Measurements from ENCODE around the gene FURIN. TPM values are rescaled to one million over a fixed set of nuclear protein-coding genes. Genes with fewer than 3 reads are reported as not detected.

The FURIN gene
- total RNA-seq, 1 donor from 2014 or later = 8.3 TPM

- Histone ChIP-seq H3K4me3 (no peak overlapping the region), H3K79me2 (ENCODE audit: low read depth) (no peaks in the 10 kb centered on the region), H3K4me1 (peaks cover 8% of the 10 kb centered on the region), H4K20me1 (ENCODE audit: low read depth) (no peaks in the 10 kb centered on the region), H3K9me3 (ENCODE audit: low read depth) (no peaks in the 10 kb centered on the region), H3F3A (ENCODE audit: low read depth) (peaks cover 3% of the 10 kb centered on the region), H3K27me3 (no peaks in the 10 kb centered on the region), H3K4me2 (no peak overlapping the region), H3K27ac (no peak overlapping the region), H3K36me3 (no peaks in the 10 kb centered on the region), H2AFZ (replicated peaks) (no peak overlapping the region), H3K9ac (no peak overlapping the region)
- DNase-seq (ENCODE audit: low spot score) = no peak
- H3K4me3 Mint-ChIP-seq = no peak overlapping the region
- H3K4me1 Mint-ChIP-seq = peaks cover 15% of the 10 kb centered on the region
- no peaks in the 10 kb centered on the region for H3K36me3 Mint-ChIP-seq
- no peak overlapping the region for H3K27ac Mint-ChIP-seq
- TF ChIP-seq CTCF (IDR thresholded peaks at IDR 0.05) (no peak), EZH2phosphoT487 (IDR thresholded peaks at IDR 0.05) (no peak), EZH2 (IDR thresholded peaks at IDR 0.05) (no peak)
- no peaks in the 10 kb centered on the region for H3K9me3 Mint-ChIP-seq
- peaks cover 9% of the 10 kb centered on the region for H3K27me3 Mint-ChIP-seq (ENCODE audit: insufficient read depth, low read depth)
These were observed 4.4 kb upstream of the FURIN start for GRCh38 chr15:90863987-90864386.

GRCh38 chr15:90864507-90864906, 3.9 kb upstream of the FURIN start:
- no peak overlapping the region for H2AFZ ChIP-seq (replicated peaks)

GRCh38 chr15:90865702-90866101, 2.7 kb upstream of the FURIN start:
- no peak overlapping the region for H2AFZ ChIP-seq (replicated peaks)
- Mint-ChIP-seq H3K36me3 (peaks cover 1% of the 10 kb centered on the region), H3K27me3 (ENCODE audit: insufficient read depth, low read depth) (peaks cover 9% of the 10 kb centered on the region), H3K9me3 (no peaks in the 10 kb centered on the region), H3K27ac (peak overlapping the region; percentile 3), H3K4me1 (peaks cover 28% of the 10 kb centered on the region), H3K4me3 (no peak overlapping the region)
- H3K4me2 ChIP-seq = no peak overlapping the region
- H4K20me1 ChIP-seq (ENCODE audit: low read depth) = no peaks in the 10 kb centered on the region
- TF ChIP-seq CTCF (IDR thresholded peaks at IDR 0.05) (no peak), EZH2phosphoT487 (IDR thresholded peaks at IDR 0.05) (no peak), EZH2 (IDR thresholded peaks at IDR 0.05) (no peak)
- DNase-seq (ENCODE audit: low spot score) = no peak
- H3K4me1 ChIP-seq = peaks cover 15% of the 10 kb centered on the region
- H3F3A ChIP-seq (ENCODE audit: low read depth) = peaks cover 20% of the 10 kb centered on the region
- H3K9me3 ChIP-seq (ENCODE audit: low read depth) = no peaks in the 10 kb centered on the region
- no peak overlapping the region for H3K9ac ChIP-seq
- no peak overlapping the region for H3K27ac ChIP-seq
- no peak overlapping the region for H3K4me3 ChIP-seq
- H3K36me3 ChIP-seq = no peaks in the 10 kb centered on the region
- H3K79me2 ChIP-seq (ENCODE audit: low read depth) = no peaks in the 10 kb centered on the region
- H3K27me3 ChIP-seq = no peaks in the 10 kb centered on the region

More at GRCh38 chr15:90864507-90864906, 3.9 kb upstream of the FURIN start:
- Histone ChIP-seq H3K9me3 (ENCODE audit: low read depth) (no peaks in the 10 kb centered on the region), H3K27ac (no peak overlapping the region), H3F3A (ENCODE audit: low read depth) (peaks cover 8% of the 10 kb centered on the region), H4K20me1 (ENCODE audit: low read depth) (no peaks in the 10 kb centered on the region), H3K79me2 (ENCODE audit: low read depth) (no peaks in the 10 kb centered on the region), H3K36me3 (no peaks in the 10 kb centered on the region), H3K4me3 (no peak overlapping the region), H3K27me3 (no peaks in the 10 kb centered on the region), H3K4me2 (no peak overlapping the region), H3K4me1 (peaks cover 13% of the 10 kb centered on the region), H3K9ac (no peak overlapping the region)
- TF ChIP-seq EZH2 (IDR thresholded peaks at IDR 0.05) = no peak
- TF ChIP-seq CTCF (IDR thresholded peaks at IDR 0.05) = no peak
- no peak for TF ChIP-seq EZH2phosphoT487 (IDR thresholded peaks at IDR 0.05)
- H3K36me3 Mint-ChIP-seq = no peaks in the 10 kb centered on the region
- H3K4me3 Mint-ChIP-seq = no peak overlapping the region
- H3K9me3 Mint-ChIP-seq = no peaks in the 10 kb centered on the region
- DNase-seq (ENCODE audit: low spot score) = no peak
- H3K27ac Mint-ChIP-seq = no peak overlapping the region
- H3K27me3 Mint-ChIP-seq (ENCODE audit: insufficient read depth, low read depth) = peaks cover 9% of the 10 kb centered on the region
- peaks cover 16% of the 10 kb centered on the region for H3K4me1 Mint-ChIP-seq
